ENCODE measurements around the gene GRK5.

DNA sequence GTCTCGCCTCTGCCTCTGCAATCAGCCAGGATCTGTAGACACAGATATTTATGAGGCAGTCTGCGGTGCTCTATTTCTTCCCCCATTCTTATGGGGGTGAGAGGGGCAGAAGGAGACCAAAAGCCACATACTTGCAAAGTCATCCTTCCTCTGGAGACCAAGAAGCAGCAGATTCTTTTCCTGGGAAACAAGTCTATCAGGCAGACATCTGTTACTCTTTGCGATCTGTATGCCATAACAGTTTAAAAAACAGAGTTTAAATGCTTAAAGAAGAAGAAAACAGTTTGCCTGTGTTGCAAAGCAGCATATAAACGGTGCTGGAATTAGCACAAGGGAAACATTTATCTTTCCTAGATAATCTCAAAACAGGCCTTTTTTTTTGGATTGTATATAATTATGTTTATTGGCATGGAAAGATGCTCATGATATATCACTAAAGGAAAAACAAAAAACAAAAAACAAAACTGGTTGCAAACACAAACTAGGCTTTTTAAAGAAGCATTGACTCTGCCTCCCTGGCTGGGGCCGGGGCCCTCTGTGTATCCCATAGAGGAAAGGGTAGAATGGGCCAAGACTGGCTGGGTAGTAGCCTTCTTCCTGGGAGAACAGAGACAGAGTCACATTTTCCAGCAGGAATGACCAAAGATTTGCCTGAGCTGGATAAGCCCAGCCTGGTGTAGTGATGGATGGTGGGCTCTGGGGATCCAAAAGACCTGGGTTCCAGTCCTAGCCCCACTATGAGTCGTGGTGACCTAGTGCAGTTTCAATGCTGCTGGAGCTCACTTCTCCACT, 284.8 kb downstream of the GRK5 start:
- TF ChIP-seq, protein P1, sequence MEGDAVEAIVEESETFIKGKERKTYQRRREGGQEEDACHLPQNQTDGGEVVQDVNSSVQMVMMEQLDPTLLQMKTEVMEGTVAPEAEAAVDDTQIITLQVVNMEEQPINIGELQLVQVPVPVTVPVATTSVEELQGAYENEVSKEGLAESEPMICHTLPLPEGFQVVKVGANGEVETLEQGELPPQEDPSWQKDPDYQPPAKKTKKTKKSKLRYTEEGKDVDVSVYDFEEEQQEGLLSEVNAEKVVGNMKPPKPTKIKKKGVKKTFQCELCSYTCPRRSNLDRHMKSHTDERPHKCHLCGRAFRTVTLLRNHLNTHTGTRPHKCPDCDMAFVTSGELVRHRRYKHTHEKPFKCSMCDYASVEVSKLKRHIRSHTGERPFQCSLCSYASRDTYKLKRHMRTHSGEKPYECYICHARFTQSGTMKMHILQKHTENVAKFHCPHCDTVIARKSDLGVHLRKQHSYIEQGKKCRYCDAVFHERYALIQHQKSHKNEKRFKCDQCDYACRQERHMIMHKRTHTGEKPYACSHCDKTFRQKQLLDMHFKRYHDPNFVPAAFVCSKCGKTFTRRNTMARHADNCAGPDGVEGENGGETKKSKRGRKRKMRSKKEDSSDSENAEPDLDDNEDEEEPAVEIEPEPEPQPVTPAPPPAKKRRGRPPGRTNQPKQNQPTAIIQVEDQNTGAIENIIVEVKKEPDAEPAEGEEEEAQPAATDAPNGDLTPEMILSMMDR (conservative IDR thresholded peaks at IDR 0.05; ENCODE audit: low read length): no peak
- TF ChIP-seq EZH2phosphoT487 (IDR thresholded peaks at IDR 0.05; ENCODE audit: borderline replicate concordance): no peak

Measured in Loucy (cell line).